GM12891 (cell line): ENCODE measurements around the gene MAPK8IP1.

ENCODE experiments used
- POLR2A ChIP-seq: IDR thresholded peaks from 2 replicates; pipeline ENCODE4 v1.6.1; 2011; ENCODE audit warnings: low read depth, low read length, control low read depth
- POLR2AphosphoS5 ChIP-seq: IDR thresholded peaks from 2 replicates; pipeline ENCODE4 v1.6.1; 2011; ENCODE audit warnings: low read depth, low read length, control low read depth
- SPI1 ChIP-seq: IDR thresholded peaks from 2 replicates; pipeline ENCODE4 v1.6.1; 2011; ENCODE audit warnings: low read depth, low read length, control low read depth
- TAF1 ChIP-seq: IDR thresholded peaks from 2 replicates; pipeline ENCODE4 v1.6.1; 2011; ENCODE audit warnings: low read depth, low read length, control low read depth

GRCh38 chr11:45906096-45906682 is 20.7 kb downstream of the MAPK8IP1 start:
- TF ChIP-seq POLR2A (no peak), POLR2AphosphoS5 (no peak), TAF1 (no peak), SPI1 (no peak)
